Urinary bladder (tissue), 4 donors: ENCODE results near the gene KLK15. TPM values are rescaled to one million over a fixed set of nuclear protein-coding genes. Genes with fewer than 3 reads are reported as not detected.

Experiments used
- DNase-seq: peaks from one replicate; pipeline ENCODE4 v3.0.0-alpha.2; 2015; ENCODE audit errors: extremely low spot score
- H3K27ac ChIP-seq: one replicate; pipeline ENCODE4 v1.5.1; 2013; ENCODE audit warnings: low read depth, mild to moderate bottlenecking, moderate library complexity
- H3K36me3 ChIP-seq: one replicate; pipeline ENCODE4 v1.6.1; 2013; ENCODE audit warnings: mild to moderate bottlenecking, moderate library complexity; ENCODE audit not compliant: insufficient read depth
- H3K4me1 ChIP-seq: one replicate; pipeline ENCODE4 v1.6.1; 2013; ENCODE audit warnings: mild to moderate bottlenecking, moderate library complexity; ENCODE audit not compliant: insufficient read depth
- H3K4me3 ChIP-seq: one replicate; pipeline ENCODE4 v1.5.1; 2013; ENCODE audit warnings: low read depth, low read length
- WGBS: extraction: QIAGEN DNeasy Blood & Tissue Kit; methylation state at CpG from one replicate; pipeline ENCODE4 v1.1.7; 2013; 5-methylcytosine and 5-hydroxymethylcytosine counted together
- polyA plus RNA-seq: library from polyadenylated mRNA; stranded (reverse); fragments of 200-250 nt; gene quantifications from one replicate; pipeline ENCODE4 v1.2.3, GENCODE V29; 2013
- total RNA-seq: library from RNA; depleted of rRNA; stranded (reverse); fragments of >200 nt; gene quantifications from one replicate; pipeline ENCODE4 v1.2.3, GENCODE V29; 2014
- donor health status: healthy with polysubstance abuse.
- donor health status: healthy.

The KLK15 gene
- total and polyA plus RNA-seq, 2 donors: not detected

GRCh38 chr19:50803633-50804419, 29.5 kb downstream of the KLK15 start:
- Histone ChIP-seq H3K27ac (peak overlapping the region; percentile 97), H3K36me3 (no peaks in the 10 kb centered on the region), H3K4me3 (peak overlapping the region; percentile 85), H3K4me1 (no peaks in the 10 kb centered on the region)
- WGBS: under 1% methylated on average over 40 of the region's 40 CpGs
- no peak for DNase-seq

- no peak for DNase-seq
- H3K4me3 ChIP-seq: no peak overlapping the region
- no peaks in the 10 kb centered on the region for H3K4me1 ChIP-seq
- no peak overlapping the region for H3K27ac ChIP-seq
- WGBS: 82% methylated on average over 8 of the region's 8 CpGs
- H3K36me3 ChIP-seq: no peaks in the 10 kb centered on the region
Observed at GRCh38 chr19:50801107-50801506, 32.3 kb downstream of the KLK15 start.

GRCh38 chr19:50799547-50799851, 33.9 kb downstream of the KLK15 start:
- Histone ChIP-seq H3K4me1 (no peaks in the 10 kb centered on the region), H3K27ac (no peak overlapping the region), H3K36me3 (no peaks in the 10 kb centered on the region), H3K4me3 (no peak overlapping the region)
- WGBS: 77% methylated on average over 3 of the region's 3 CpGs
- no peak for DNase-seq

- no peak for DNase-seq
- Histone ChIP-seq H3K4me3 (no peak overlapping the region), H3K4me1 (no peaks in the 10 kb centered on the region), H3K27ac (no peak overlapping the region), H3K36me3 (no peaks in the 10 kb centered on the region)
- 90% methylated on average over 21 of the region's 21 CpGs for WGBS
Observed at GRCh38 chr19:50798659-50799546, 34.5 kb downstream of the KLK15 start.

GRCh38 chr19:50797781-50798658, 35.4 kb downstream of the KLK15 start:
- DNase-seq: no peak
- no peak overlapping the region for H3K4me3 ChIP-seq
- WGBS: 83% methylated on average over 18 of the region's 18 CpGs

GRCh38 chr19:50797429-50797780, 36.0 kb downstream of the KLK15 start:
- no peaks in the 10 kb centered on the region for H3K4me1 ChIP-seq
- DNase-seq: no peak
- 92% methylated on average over 7 of the region's 7 CpGs for WGBS
- no peak overlapping the region for H3K27ac ChIP-seq
- no peak overlapping the region for H3K4me3 ChIP-seq
- H3K36me3 ChIP-seq: no peaks in the 10 kb centered on the region

More at GRCh38 chr19:50797781-50798658, 35.4 kb downstream of the KLK15 start:
- no peaks in the 10 kb centered on the region for H3K4me1 ChIP-seq
- no peaks in the 10 kb centered on the region for H3K36me3 ChIP-seq
- H3K27ac ChIP-seq: no peak overlapping the region

- H3K36me3 ChIP-seq: no peaks in the 10 kb centered on the region
- no peak overlapping the region for H3K27ac ChIP-seq
- DNase-seq: no peak
- H3K4me1 ChIP-seq: no peaks in the 10 kb centered on the region
- no peak overlapping the region for H3K4me3 ChIP-seq
- 86% methylated on average over 8 of the region's 8 CpGs for WGBS
Observed at GRCh38 chr19:50796634-50797428, 36.5 kb downstream of the KLK15 start.

- 81% methylated on average over 9 of the region's 9 CpGs for WGBS
- Histone ChIP-seq H3K27ac (no peak overlapping the region), H3K4me3 (no peak overlapping the region), H3K36me3 (no peaks in the 10 kb centered on the region), H3K4me1 (no peaks in the 10 kb centered on the region)
- no peak for DNase-seq
Observed at GRCh38 chr19:50796128-50796633, 37.2 kb downstream of the KLK15 start.

GRCh38 chr19:50795664-50796073, 37.7 kb downstream of the KLK15 start:
- DNase-seq: no peak
- no peaks in the 10 kb centered on the region for H3K36me3 ChIP-seq
- H3K4me3 ChIP-seq: no peak overlapping the region
- H3K4me1 ChIP-seq: no peaks in the 10 kb centered on the region
- WGBS: 79% methylated on average over 4 of the region's 4 CpGs
- no peak overlapping the region for H3K27ac ChIP-seq

GRCh38 chr19:50794876-50795663, 38.3 kb downstream of the KLK15 start:
- Histone ChIP-seq H3K4me3 (no peak overlapping the region), H3K27ac (no peak overlapping the region), H3K4me1 (no peaks in the 10 kb centered on the region), H3K36me3 (no peaks in the 10 kb centered on the region)
- WGBS: 45% methylated on average over 18 of the region's 18 CpGs
- no peak for DNase-seq

- no peak overlapping the region for H3K4me3 ChIP-seq
- 25% methylated on average over 16 of the region's 16 CpGs for WGBS
Observed at GRCh38 chr19:50794074-50794875, 39.1 kb downstream of the KLK15 start.

More at GRCh38 chr19:50794074-50794875, 39.1 kb downstream of the KLK15 start:
- no peak overlapping the region for H3K27ac ChIP-seq
- H3K4me1 ChIP-seq: no peaks in the 10 kb centered on the region
- DNase-seq: no peak
- no peaks in the 10 kb centered on the region for H3K36me3 ChIP-seq
